ENCODE data around the gene CYP27B1.

CYP27B1 gene

DNA sequence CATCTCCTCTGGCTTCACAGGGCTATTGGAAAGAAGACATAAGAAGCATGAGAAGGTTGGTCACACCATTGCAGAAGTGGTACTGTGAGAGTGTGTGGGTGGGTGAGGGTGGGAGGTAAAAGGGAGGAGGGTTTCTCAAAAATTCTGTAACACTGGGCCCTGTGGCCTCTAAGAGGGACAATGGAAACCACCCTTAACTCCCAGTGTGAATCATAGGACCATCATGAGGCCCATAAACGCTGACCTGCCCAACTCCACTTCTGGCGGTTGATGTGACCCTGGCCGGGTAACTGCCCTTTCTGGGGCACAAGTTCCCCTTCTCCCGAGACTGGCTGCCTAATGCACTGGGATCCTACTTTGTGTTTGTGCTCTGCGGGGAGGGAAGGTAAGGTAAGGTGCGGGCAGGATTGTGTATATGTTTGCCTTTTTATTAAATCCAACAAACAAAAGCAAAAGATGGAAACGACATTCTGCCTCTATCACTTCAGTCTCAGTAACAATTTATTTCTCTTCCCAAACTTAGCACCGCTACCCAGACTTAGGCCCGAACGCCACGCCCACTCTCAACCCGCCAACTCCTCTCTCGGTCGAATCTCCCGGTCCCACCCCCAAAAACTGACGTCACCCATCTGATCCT, 4.5 kb upstream of the CYP27B1 start:
- TF ChIP-seq FOXM1 (IDR thresholded peaks at IDR 0.05; ENCODE audit: borderline replicate concordance, low read depth) (no peak), RAD21 (IDR thresholded peaks at IDR 0.05; ENCODE audit: low read depth) (no peak), EGR1 (IDR thresholded peaks at IDR 0.05) (no peak), ZBTB7A (IDR thresholded peaks at IDR 0.05; ENCODE audit: low read depth) (no peak), EP300 (IDR thresholded peaks at IDR 0.05; ENCODE audit: borderline replicate concordance) (no peak), CEBPB (IDR thresholded peaks at IDR 0.05) (no peak), CREB1 (IDR thresholded peaks at IDR 0.05; ENCODE audit: low read depth) (no peak), TEAD4 (IDR thresholded peaks at IDR 0.05) (no peak), TCF12 (IDR thresholded peaks at IDR 0.05; ENCODE audit: low read depth) (no peak), YY1 (IDR thresholded peaks at IDR 0.05; ENCODE audit: low read depth) (no peak)
- TF ChIP-seq, protein P1, sequence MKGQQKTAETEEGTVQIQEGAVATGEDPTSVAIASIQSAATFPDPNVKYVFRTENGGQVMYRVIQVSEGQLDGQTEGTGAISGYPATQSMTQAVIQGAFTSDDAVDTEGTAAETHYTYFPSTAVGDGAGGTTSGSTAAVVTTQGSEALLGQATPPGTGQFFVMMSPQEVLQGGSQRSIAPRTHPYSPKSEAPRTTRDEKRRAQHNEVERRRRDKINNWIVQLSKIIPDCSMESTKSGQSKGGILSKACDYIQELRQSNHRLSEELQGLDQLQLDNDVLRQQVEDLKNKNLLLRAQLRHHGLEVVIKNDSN (IDR thresholded peaks at IDR 0.05) = no peak
- TF ChIP-seq, protein P2, sequence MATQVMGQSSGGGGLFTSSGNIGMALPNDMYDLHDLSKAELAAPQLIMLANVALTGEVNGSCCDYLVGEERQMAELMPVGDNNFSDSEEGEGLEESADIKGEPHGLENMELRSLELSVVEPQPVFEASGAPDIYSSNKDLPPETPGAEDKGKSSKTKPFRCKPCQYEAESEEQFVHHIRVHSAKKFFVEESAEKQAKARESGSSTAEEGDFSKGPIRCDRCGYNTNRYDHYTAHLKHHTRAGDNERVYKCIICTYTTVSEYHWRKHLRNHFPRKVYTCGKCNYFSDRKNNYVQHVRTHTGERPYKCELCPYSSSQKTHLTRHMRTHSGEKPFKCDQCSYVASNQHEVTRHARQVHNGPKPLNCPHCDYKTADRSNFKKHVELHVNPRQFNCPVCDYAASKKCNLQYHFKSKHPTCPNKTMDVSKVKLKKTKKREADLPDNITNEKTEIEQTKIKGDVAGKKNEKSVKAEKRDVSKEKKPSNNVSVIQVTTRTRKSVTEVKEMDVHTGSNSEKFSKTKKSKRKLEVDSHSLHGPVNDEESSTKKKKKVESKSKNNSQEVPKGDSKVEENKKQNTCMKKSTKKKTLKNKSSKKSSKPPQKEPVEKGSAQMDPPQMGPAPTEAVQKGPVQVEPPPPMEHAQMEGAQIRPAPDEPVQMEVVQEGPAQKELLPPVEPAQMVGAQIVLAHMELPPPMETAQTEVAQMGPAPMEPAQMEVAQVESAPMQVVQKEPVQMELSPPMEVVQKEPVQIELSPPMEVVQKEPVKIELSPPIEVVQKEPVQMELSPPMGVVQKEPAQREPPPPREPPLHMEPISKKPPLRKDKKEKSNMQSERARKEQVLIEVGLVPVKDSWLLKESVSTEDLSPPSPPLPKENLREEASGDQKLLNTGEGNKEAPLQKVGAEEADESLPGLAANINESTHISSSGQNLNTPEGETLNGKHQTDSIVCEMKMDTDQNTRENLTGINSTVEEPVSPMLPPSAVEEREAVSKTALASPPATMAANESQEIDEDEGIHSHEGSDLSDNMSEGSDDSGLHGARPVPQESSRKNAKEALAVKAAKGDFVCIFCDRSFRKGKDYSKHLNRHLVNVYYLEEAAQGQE (IDR thresholded peaks at IDR 0.05; ENCODE audit: low read depth) = no peak

DNA sequence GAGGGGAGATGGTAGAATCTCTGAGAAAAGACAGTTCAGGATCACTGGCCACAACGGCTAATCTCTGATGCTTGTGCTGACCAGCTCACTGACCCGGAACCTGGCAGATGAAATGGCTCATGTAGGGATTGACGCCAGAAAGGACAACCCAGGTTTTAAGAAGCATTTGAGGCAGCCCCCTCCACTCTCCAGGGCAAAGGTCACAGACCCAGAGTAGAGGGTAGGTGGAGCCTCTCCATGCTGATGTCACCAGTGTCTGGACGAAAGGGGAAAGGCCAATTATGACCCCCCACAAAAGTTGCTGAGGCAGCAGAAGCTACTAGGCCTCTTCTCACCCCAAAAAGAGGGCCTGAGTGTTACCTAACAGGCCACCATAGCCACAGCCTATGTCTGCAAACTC, 3.9 kb upstream of the CYP27B1 start:
- TF ChIP-seq, protein P2 (IDR thresholded peaks at IDR 0.05; ENCODE audit: low read depth) = no peak
- TF ChIP-seq, protein P3, sequence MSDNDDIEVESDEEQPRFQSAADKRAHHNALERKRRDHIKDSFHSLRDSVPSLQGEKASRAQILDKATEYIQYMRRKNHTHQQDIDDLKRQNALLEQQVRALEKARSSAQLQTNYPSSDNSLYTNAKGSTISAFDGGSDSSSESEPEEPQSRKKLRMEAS (IDR thresholded peaks at IDR 0.05) = no peak
- TF ChIP-seq EGR1 (IDR thresholded peaks at IDR 0.05) = no peak
- TF ChIP-seq CREB1 (IDR thresholded peaks at IDR 0.05; ENCODE audit: low read depth) = no peak
- no peak for TF ChIP-seq RAD21 (IDR thresholded peaks at IDR 0.05; ENCODE audit: low read depth)
- no peak for TF ChIP-seq NFIC (IDR thresholded peaks at IDR 0.05)
- TF ChIP-seq EP300 (IDR thresholded peaks at IDR 0.05; ENCODE audit: borderline replicate concordance) = no peak
- TF ChIP-seq ZBTB7A (IDR thresholded peaks at IDR 0.05; ENCODE audit: low read depth) = no peak

DNA sequence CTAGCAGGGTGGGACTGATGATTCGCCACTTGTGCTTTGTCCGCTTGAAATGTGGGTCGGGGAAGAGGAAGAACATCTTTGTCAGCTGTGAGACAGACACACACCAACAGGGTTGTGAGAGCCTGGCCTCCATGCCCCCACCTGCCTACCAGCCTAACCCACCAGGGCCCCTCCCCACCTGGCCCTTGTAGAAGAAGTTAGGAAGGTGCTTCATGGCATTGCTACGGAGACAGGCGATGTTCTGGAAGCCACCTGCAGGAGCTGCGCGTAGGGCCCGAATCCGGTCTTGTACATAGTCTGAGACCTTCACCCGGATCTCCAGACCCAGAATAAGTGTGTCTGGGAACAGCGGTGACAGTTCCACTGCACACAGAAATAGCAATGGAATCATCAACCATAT, 2.7 kb upstream of the CYP27B1 start:
- TF ChIP-seq RAD21 (IDR thresholded peaks at IDR 0.05; ENCODE audit: low read depth) = no peak
- no peak for TF ChIP-seq EP300 (IDR thresholded peaks at IDR 0.05; ENCODE audit: borderline replicate concordance)
- TF ChIP-seq TEAD4 (IDR thresholded peaks at IDR 0.05) = no peak
- TF ChIP-seq, protein P3 (IDR thresholded peaks at IDR 0.05) = no peak
- TF ChIP-seq EGR1 (IDR thresholded peaks at IDR 0.05) = no peak
- TF ChIP-seq YY1 (IDR thresholded peaks at IDR 0.05; ENCODE audit: low read depth) = no peak
- TF ChIP-seq TCF12 (IDR thresholded peaks at IDR 0.05; ENCODE audit: low read depth) = no peak
- TF ChIP-seq NFIC (IDR thresholded peaks at IDR 0.05) = no peak
- TF ChIP-seq, protein P2 (IDR thresholded peaks at IDR 0.05; ENCODE audit: low read depth) = no peak
- no peak for TF ChIP-seq TAF1 (IDR thresholded peaks at IDR 0.05; ENCODE audit: low read depth)
- TF ChIP-seq CREB1 (IDR thresholded peaks at IDR 0.05; ENCODE audit: low read depth) = no peak
- TF ChIP-seq ZBTB7A (IDR thresholded peaks at IDR 0.05; ENCODE audit: low read depth) = no peak
- TF ChIP-seq, protein P1 (IDR thresholded peaks at IDR 0.05) = no peak
- TF ChIP-seq CEBPB (IDR thresholded peaks at IDR 0.05) = no peak
- TF ChIP-seq FOXM1 (IDR thresholded peaks at IDR 0.05; ENCODE audit: borderline replicate concordance, low read depth) = no peak

DNA sequence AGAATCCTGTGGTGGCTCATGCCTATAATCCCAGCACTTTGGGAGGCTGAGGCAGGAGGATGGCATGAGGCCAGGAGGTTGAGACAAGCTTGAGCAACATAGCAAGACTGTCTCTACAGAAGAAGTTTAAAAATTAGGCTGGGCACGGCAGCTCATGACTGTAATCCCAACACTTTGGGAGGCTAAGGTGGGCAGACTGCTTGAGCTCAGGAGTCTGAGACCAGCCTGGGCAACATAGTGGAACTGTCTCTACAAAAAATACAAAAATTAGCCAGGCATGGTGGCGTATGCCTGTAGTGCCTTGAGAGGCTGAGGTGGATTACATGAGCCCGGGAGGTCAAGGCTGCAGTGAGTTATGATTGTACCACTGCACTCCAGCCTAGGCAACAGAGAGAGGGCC, 998 bp upstream of the CYP27B1 start:
- TF ChIP-seq, protein P3 (IDR thresholded peaks at IDR 0.05) = no peak
- TF ChIP-seq CEBPB (IDR thresholded peaks at IDR 0.05) (no peak), YY1 (IDR thresholded peaks at IDR 0.05; ENCODE audit: low read depth) (no peak)

Measured in Ishikawa (cell line).